IMR-90 (cell line): ENCODE results near the gene USP30. TPM values are rescaled to one million over a fixed set of nuclear protein-coding genes. Genes with fewer than 3 reads are reported as not detected.

Experiments
- ATAC-seq: fragments of 200-7000 bp; cut with Tn5 transposase; 2 replicates; pipeline ENCODE4 v1.9.1; 2020; ENCODE audit warnings: low read depth, mild to moderate bottlenecking, moderate library complexity
- BruUV-seq: library from RNA; stranded (reverse); fragments of 400-500 nt; replicated peaks from 2 replicates; lab custom pipeline; 2021; lab: Mats Ljungman, UMichigan
- CTCF ChIA-PET: fragments of 300-600 bp; formaldehyde crosslinking; extraction: SDS; loops from one replicate; lab custom pipeline; 2021; ENCODE audit warnings: antibody characterized with exemption; lab: Yijun Ruan, JAX
- POLR2A ChIA-PET: fragments of 300-600 bp; sonication (Branson Sonifier 250); formaldehyde crosslinking; loops from one replicate; lab custom pipeline; 2022; ENCODE audit warnings: antibody characterized with exemption; ENCODE audit not compliant: unreplicated experiment; lab: Charles Lee
- DNase-seq: peaks from one replicate; pipeline ENCODE4 v3.0.0; 2013
- H2AFZ ChIP-seq: replicated peaks from 2 replicates; pipeline ENCODE3; 2013; ENCODE audit warnings: low read length, mild to moderate bottlenecking; ENCODE audit not compliant: poor library complexity
- H2AK5ac ChIP-seq: 2 replicates; pipeline ENCODE4 v1.6.1; 2013; ENCODE audit warnings: low read depth, low read length, inconsistent platforms
- H2AK9ac ChIP-seq: replicated peaks from 2 replicates; pipeline ENCODE3; 2013; ENCODE audit warnings: mild to moderate bottlenecking, low read depth, low read length, moderate library complexity; ENCODE audit not compliant: poor library complexity
- H2BK120ac ChIP-seq: 2 replicates; pipeline ENCODE4 v1.6.1; 2013; ENCODE audit warnings: low read depth, low read length, inconsistent platforms
- H2BK15ac ChIP-seq: 3 replicates; pipeline ENCODE4 v1.6.1; 2013; ENCODE audit warnings: low read depth, low read length, inconsistent platforms
- H2BK20ac ChIP-seq: 2 replicates; pipeline ENCODE4 v1.6.1; 2013; ENCODE audit warnings: low read depth, mild to moderate bottlenecking, inconsistent platforms, low read length, moderate library complexity
- H2BK5ac ChIP-seq: 2 replicates; pipeline ENCODE4 v1.6.1; 2013; ENCODE audit warnings: mild to moderate bottlenecking, low read depth, low read length, inconsistent platforms; ENCODE audit not compliant: poor library complexity, severe bottlenecking
- H3K14ac ChIP-seq: replicated peaks from 2 replicates; pipeline ENCODE4 v1.6.1; 2013; ENCODE audit warnings: low read depth, low read length, inconsistent platforms
- H3K18ac ChIP-seq: 2 replicates; pipeline ENCODE4 v1.6.1; 2013; ENCODE audit warnings: low read depth, low read length, control low read depth
- H3K23ac ChIP-seq: 2 replicates; pipeline ENCODE4 v1.6.1; 2013; ENCODE audit warnings: low read depth, low read length, inconsistent platforms
- H3K27ac ChIP-seq: 2 replicates; pipeline ENCODE4 v1.5.1; 2013; ENCODE audit warnings: mild to moderate bottlenecking, control low read depth, low read length; ENCODE audit not compliant: insufficient read depth
- H3K27me3 ChIP-seq: 2 replicates; pipeline ENCODE4 v1.6.1; 2013; ENCODE audit warnings: low read length; ENCODE audit not compliant: control insufficient read depth, insufficient read depth
- H3K36me3 ChIP-seq: 2 replicates; pipeline ENCODE4 v1.6.1; 2013; ENCODE audit warnings: low read length, mixed read lengths; ENCODE audit not compliant: control insufficient read depth, insufficient read depth
- H3K4ac ChIP-seq: 2 replicates; pipeline ENCODE4 v1.6.1; 2013; ENCODE audit warnings: low read depth, low read length, inconsistent platforms
- H3K4me1 ChIP-seq: 2 replicates; pipeline ENCODE4 v1.6.1; 2013; ENCODE audit warnings: low read length, mixed read lengths; ENCODE audit not compliant: control insufficient read depth, insufficient read depth
- H3K4me2 ChIP-seq: 2 replicates; pipeline ENCODE4 v1.6.1; 2013; ENCODE audit warnings: low read depth, mild to moderate bottlenecking, control low read depth, low read length, moderate library complexity
- H3K4me3 ChIP-seq: 2 replicates; pipeline ENCODE4 v1.5.1; 2013; ENCODE audit warnings: low read depth, mild to moderate bottlenecking, control low read depth, low read length, moderate library complexity; ENCODE audit not compliant: insufficient read depth
- H3K56ac ChIP-seq: 2 replicates; pipeline ENCODE4 v1.6.1; 2013; ENCODE audit warnings: low read length, inconsistent platforms; ENCODE audit not compliant: insufficient read depth; ENCODE audit errors: extremely low read depth
- H3K79me1 ChIP-seq, 2 experiments: 2 replicates each; pipeline ENCODE4 v1.6.1; 2013; ENCODE audit warnings: low read length in 2 of 2, inconsistent platforms in 1 of 2, low read depth in 1 of 2
- H3K9ac ChIP-seq: 2 replicates; pipeline ENCODE4 v1.6.1; 2013; ENCODE audit warnings: low read depth, low read length, control low read depth
- H3K9me1 ChIP-seq: 2 replicates; pipeline ENCODE4 v1.6.1; 2013; ENCODE audit warnings: low read length, inconsistent platforms; ENCODE audit not compliant: insufficient read depth
- H3K9me3 ChIP-seq: 2 replicates; pipeline ENCODE4 v1.6.1; 2013; ENCODE audit warnings: low read length; ENCODE audit not compliant: control insufficient read depth, insufficient read depth
- H4K20me1 ChIP-seq: 2 replicates; pipeline ENCODE4 v1.6.1; 2013; ENCODE audit warnings: low read length, inconsistent platforms; ENCODE audit not compliant: insufficient read depth
- H4K5ac ChIP-seq: 2 replicates; pipeline ENCODE4 v1.6.1; 2013; ENCODE audit warnings: mild to moderate bottlenecking, low read depth, low read length, control low read depth
- H4K8ac ChIP-seq, 2 experiments: 2 replicates each; pipeline ENCODE4 v1.6.1; 2013; ENCODE audit warnings: low read depth in 2 of 2, low read length in 2 of 2, control low read depth in 1 of 2, inconsistent platforms in 1 of 2
- H4K91ac ChIP-seq: 2 replicates; pipeline ENCODE4 v1.6.1; 2013; ENCODE audit warnings: low read depth, low read length, inconsistent platforms; ENCODE audit not compliant: insufficient read depth
- BHLHE40 ChIP-seq: fragments of 150-350 bp; IDR thresholded peaks from 2 replicates; pipeline ENCODE4 v1.6.1; 2016; ENCODE audit warnings: mild to moderate bottlenecking, low read depth, low read length
- CEBPB ChIP-seq: IDR thresholded peaks from 2 replicates; pipeline ENCODE4 v1.6.1; 2012; ENCODE audit warnings: low read depth, low read length, improper control_type of control experiment
- NFE2L2 ChIP-seq: fragments of 150-350 bp; IDR thresholded peaks from 2 replicates; pipeline ENCODE4 v1.6.1; 2016; ENCODE audit warnings: low read depth, mild to moderate bottlenecking, low read length
- POLR2A ChIP-seq: IDR thresholded peaks from 2 replicates; pipeline ENCODE4 v1.6.1; 2012; ENCODE audit warnings: mild to moderate bottlenecking, low read depth, low read length
- RAD21 ChIP-seq: IDR thresholded peaks from 2 replicates; pipeline ENCODE4 v1.6.1; 2012; ENCODE audit warnings: low read length, improper control_type of control experiment
- RCOR1 ChIP-seq: IDR thresholded peaks from 2 replicates; pipeline ENCODE4 v1.6.1; 2012; ENCODE audit warnings: mild to moderate bottlenecking, low read length, improper control_type of control experiment; ENCODE audit not compliant: insufficient replicate concordance
- RFX5 ChIP-seq: IDR thresholded peaks from 2 replicates; pipeline ENCODE4 v1.8.0; 2012; ENCODE audit warnings: low read depth, mild to moderate bottlenecking, low read length, moderate library complexity
- SMC3 ChIP-seq: fragments of 150-350 bp; IDR thresholded peaks from 2 replicates; pipeline ENCODE4 v1.6.1; 2016; ENCODE audit warnings: low read depth, mild to moderate bottlenecking, antibody characterized with exemption, low read length, moderate library complexity
- WGBS, 2 experiments: methylation state at CpG; one replicate each; pipeline versions ENCODE4 v1.1.5 to v1.1.7; 2013; ENCODE audit warnings: missing lambda C conversion rate in 2 of 2; ENCODE audit not compliant: insufficient read length in 1 of 2; ENCODE audit errors: extremely low coverage in 2 of 2; 5-methylcytosine and 5-hydroxymethylcytosine counted together
- dilution Hi-C: fragments of 300-500 bp; cut with HindIII; formaldehyde crosslinking; loops from one replicate; pipeline ENCODE4 v1.14.3; 2018; ENCODE audit warnings: low sequenced_read_pairs; ENCODE audit not compliant: unreplicated experiment
- in situ Hi-C: fragments of 300-500 bp; cut with MboI; formaldehyde crosslinking; loops from 3 replicates; pipeline ENCODE4 v1.14.3; 2019; ENCODE audit warnings: low sequenced_read_pairs, inconsistent platforms, mixed read lengths
- intact Hi-C: fragments of 100-400 bp; cut with micrococcal nuclease; formaldehyde crosslinking; loops from 2 replicates; pipeline ENCODE4 v1.10.0; 2022
- polyA plus RNA-seq, 3 experiments: library from polyadenylated mRNA; depleted of rRNA; stranded (reverse); fragments of >200 nt; gene quantifications; 2 replicates each; pipeline ENCODE4 v1.2.3, GENCODE V29; 2012; ENCODE audit warnings: low replicate concordance in 1 of 3
- total RNA-seq: library from RNA; depleted of rRNA; stranded (reverse); fragments of >200 nt; gene quantifications from 2 replicates; pipeline ENCODE4 v1.2.3, GENCODE V29; 2012
- TF ChIP-seq, protein P1 (sequence below): fragments of 150-350 bp; IDR thresholded peaks from 2 replicates; pipeline ENCODE4 v1.6.1; 2017; ENCODE audit warnings: mild to moderate bottlenecking, antibody characterized with exemption, low read length, low read depth
- TF ChIP-seq, protein P2 (sequence below): conservative IDR thresholded peaks from 2 replicates; pipeline ENCODE4 v1.5.1; 2012; ENCODE audit warnings: mild to moderate bottlenecking, low read depth, low read length, improper control_type of control experiment

USP30 gene
- total and polyA plus RNA-seq, 2 of the 4 experiments (the other 2 are of a cell fraction) = 10.4 to 11.2 TPM

DNA sequence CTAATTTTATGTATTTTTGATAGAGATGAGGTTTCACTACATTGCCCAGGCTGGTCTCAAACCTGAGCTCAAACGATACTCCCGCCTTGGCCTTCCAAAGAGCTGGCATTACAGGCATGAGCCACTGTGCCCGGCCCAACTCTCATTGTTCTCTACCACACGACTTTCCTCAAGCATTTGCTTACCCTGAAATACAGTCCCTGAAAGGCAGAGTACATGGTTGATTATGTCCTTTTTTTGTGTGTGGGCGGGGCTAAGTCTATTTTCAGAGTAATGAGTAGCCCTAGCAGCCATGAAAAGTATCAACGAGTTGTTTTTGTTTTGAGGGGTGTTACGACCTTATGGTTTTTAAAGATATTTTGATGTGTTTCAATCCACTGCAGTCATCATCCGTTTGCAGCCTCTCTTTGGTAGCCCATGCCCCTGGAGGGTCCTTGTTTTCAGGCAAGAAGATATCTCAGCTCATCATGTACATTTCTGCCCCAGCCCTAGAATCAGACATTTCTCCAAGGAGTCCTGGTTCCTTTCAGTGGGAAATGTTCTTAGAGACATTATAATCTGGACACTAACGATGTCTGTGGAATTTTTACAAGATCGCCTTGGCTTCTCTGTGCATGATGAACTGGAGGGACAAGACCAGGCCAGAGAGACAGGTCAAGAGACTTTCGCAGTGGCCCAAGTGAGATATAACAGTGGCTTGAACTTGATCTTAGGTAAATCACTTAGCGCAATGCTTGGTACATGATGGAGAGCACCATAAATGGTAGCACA, 72.7 kb downstream of the USP30 start:
- Histone ChIP-seq H2AK5ac (no peak overlapping the region), H3K9ac (no peak overlapping the region), H2AK9ac (no peak overlapping the region), H3K23ac (no peak overlapping the region), H3K9me3 (no peaks in the 10 kb centered on the region), H3K79me1 (no peaks in the 10 kb centered on the region), H3K27me3 (peaks cover 6% of the 10 kb centered on the region), H3K9me1 (no peaks in the 10 kb centered on the region), H3K18ac (no peak overlapping the region), H2BK120ac (no peak overlapping the region), H3K36me3 (no peaks in the 10 kb centered on the region), H2AFZ (no peak overlapping the region), H4K5ac (no peak overlapping the region), H2BK5ac (no peak overlapping the region), H2BK15ac (no peak overlapping the region), H4K91ac (no peak overlapping the region), H3K4me3 (no peak overlapping the region), H4K20me1 (no peaks in the 10 kb centered on the region), H2BK20ac (no peak overlapping the region), H3K56ac (no peak overlapping the region), H4K8ac (no peak overlapping the region), H3K27ac (no peak overlapping the region), H3K4me1 (no peaks in the 10 kb centered on the region; the same call in 1 of the 2 replicates), H3K4me2 (no peak overlapping the region), H3K14ac (no peak overlapping the region), H3K4ac (no peak overlapping the region)
- DNase-seq (no peak), ATAC-seq (no peak)
- intact Hi-C loops (no loop called here), in situ Hi-C loops (no loop called here), dilution Hi-C loops (no loop called here)
- BruUV-seq = no TSS peak
- CTCF ChIA-PET = no interaction called here
- WGBS, 2 experiments = 91% methylated on average over 4 of the region's 12 CpGs; no CpG with 5 or more reads in 1 of the 2 experiments
- POLR2A ChIA-PET = interaction anchor here (0.6 kb wide), 1 partner anchor 343 kb away, joined by 3 read pairs; no protein-coding TSS in a partner anchor
- no peak for TF ChIP-seq NFE2L2
- TF ChIP-seq POLR2A = no peak
- no peak for TF ChIP-seq BHLHE40
- no peak for TF ChIP-seq RAD21
- TF ChIP-seq, protein P1, sequence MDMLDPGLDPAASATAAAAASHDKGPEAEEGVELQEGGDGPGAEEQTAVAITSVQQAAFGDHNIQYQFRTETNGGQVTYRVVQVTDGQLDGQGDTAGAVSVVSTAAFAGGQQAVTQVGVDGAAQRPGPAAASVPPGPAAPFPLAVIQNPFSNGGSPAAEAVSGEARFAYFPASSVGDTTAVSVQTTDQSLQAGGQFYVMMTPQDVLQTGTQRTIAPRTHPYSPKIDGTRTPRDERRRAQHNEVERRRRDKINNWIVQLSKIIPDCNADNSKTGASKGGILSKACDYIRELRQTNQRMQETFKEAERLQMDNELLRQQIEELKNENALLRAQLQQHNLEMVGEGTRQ = no peak
- TF ChIP-seq RFX5 = no peak
- TF ChIP-seq RCOR1 = no peak
- TF ChIP-seq SMC3 = no peak
- no peak for TF ChIP-seq CEBPB
- TF ChIP-seq, protein P2, sequence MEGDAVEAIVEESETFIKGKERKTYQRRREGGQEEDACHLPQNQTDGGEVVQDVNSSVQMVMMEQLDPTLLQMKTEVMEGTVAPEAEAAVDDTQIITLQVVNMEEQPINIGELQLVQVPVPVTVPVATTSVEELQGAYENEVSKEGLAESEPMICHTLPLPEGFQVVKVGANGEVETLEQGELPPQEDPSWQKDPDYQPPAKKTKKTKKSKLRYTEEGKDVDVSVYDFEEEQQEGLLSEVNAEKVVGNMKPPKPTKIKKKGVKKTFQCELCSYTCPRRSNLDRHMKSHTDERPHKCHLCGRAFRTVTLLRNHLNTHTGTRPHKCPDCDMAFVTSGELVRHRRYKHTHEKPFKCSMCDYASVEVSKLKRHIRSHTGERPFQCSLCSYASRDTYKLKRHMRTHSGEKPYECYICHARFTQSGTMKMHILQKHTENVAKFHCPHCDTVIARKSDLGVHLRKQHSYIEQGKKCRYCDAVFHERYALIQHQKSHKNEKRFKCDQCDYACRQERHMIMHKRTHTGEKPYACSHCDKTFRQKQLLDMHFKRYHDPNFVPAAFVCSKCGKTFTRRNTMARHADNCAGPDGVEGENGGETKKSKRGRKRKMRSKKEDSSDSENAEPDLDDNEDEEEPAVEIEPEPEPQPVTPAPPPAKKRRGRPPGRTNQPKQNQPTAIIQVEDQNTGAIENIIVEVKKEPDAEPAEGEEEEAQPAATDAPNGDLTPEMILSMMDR = no peak
